COLO829 (cell line): ENCODE results near the gene G3BP2.
"Not testable (repeated sequence)": the region's sequence is repeated elsewhere in the genome, so short reads cannot be mapped to it uniquely, and the experiment has no call there.

ENCODE experiments used
- DNase-seq: peaks from one replicate; pipeline ENCODE4 v3.0.0; 2012; ENCODE audit warnings: low spot score

G3BP2 gene

GRCh38 chr4:75673027-75673958, at the start of gene G3BP2:
G3BP2 (minus strand) TSS chr4:75673411; CDS start chr4:75662025, 11,386 bp downstream.
- DNase-seq = peak; percentile 98

GRCh38 chr4:75722417-75722816, 49.2 kb upstream of the G3BP2 start:
- no peak for DNase-seq

- DNase-seq = no peak
These were observed 45.3 kb upstream of the G3BP2 start for GRCh38 chr4:75718529-75718928.

GRCh38 chr4:75717408-75717807, 44.2 kb upstream of the G3BP2 start:
- DNase-seq = no peak

- DNase-seq = not testable (repeated sequence)
These were observed 42.8 kb upstream of the G3BP2 start for GRCh38 chr4:75716054-75716453.

GRCh38 chr4:75715105-75715799, 42.0 kb upstream of the G3BP2 start:
- no peak for DNase-seq

GRCh38 chr4:75714704-75715103, 41.5 kb upstream of the G3BP2 start:
- no peak for DNase-seq

- DNase-seq = no peak
These were observed 40.8 kb upstream of the G3BP2 start for GRCh38 chr4:75714011-75714410.

- DNase-seq = no peak
These were observed 37.0 kb upstream of the G3BP2 start for GRCh38 chr4:75710246-75710645.

- DNase-seq = peak; percentile 27
These were observed 35.0 kb upstream of the G3BP2 start for GRCh38 chr4:75708218-75708691.

- DNase-seq = no peak
These were observed 32.2 kb upstream of the G3BP2 start for GRCh38 chr4:75705198-75705977.

GRCh38 chr4:75702919-75703411, 29.8 kb upstream of the G3BP2 start:
- no peak for DNase-seq

- no peak for DNase-seq
These were observed 26.1 kb upstream of the G3BP2 start for GRCh38 chr4:75699299-75699698.

- no peak for DNase-seq
These were observed 25.7 kb upstream of the G3BP2 start for GRCh38 chr4:75698963-75699228.

GRCh38 chr4:75698162-75698962, 25.2 kb upstream of the G3BP2 start:
- no peak for DNase-seq

GRCh38 chr4:75696581-75696980, 23.4 kb upstream of the G3BP2 start:
- no peak for DNase-seq

GRCh38 chr4:75696071-75696470, 22.9 kb upstream of the G3BP2 start:
- no peak for DNase-seq

- DNase-seq = not testable (repeated sequence)
These were observed 18.9 kb upstream of the G3BP2 start for GRCh38 chr4:75692066-75692465.

GRCh38 chr4:75687125-75687524, 13.9 kb upstream of the G3BP2 start:
- not testable (repeated sequence) for DNase-seq

GRCh38 chr4:75686346-75686745, 13.1 kb upstream of the G3BP2 start:
- DNase-seq = no peak

- DNase-seq = no peak
These were observed 12.5 kb upstream of the G3BP2 start for GRCh38 chr4:75685546-75686189.
